Stimulated activated CD8-positive, alpha-beta memory T cell treated with anti-CD3 and anti-CD28 coated beads, Interleukin-7, amount 100 ng/mL, for 4 hours (primary cell): ENCODE measurements around the gene ELF5.

Experiments
- DNase-seq, 2 donors: peaks; one replicate each; pipeline ENCODE4 v3.0.0-alpha.2; 2020; ENCODE audit warnings: low read depth in 2 of 2

ELF5 gene

DNA sequence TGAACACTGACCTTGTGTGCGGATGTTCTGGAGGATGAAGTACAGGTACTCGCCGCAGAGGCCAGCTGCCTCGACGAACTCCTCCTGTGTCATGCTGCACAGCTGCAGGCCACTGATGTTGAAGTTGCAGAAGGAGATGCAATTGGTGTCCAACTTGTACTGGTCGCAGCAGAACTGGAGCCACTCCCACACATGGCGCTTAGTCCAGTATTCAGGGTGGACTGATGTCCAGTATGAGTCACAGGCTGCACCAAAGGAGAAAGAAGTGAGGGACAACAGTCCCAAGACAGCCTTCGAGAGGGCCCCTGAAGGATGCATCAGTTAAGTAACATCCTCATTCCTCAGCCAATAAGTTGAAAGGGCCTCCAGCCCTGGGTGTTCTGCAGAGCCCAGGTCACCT lies 20.1 kb downstream of the ELF5 start:
- no peak for DNase-seq

DNA sequence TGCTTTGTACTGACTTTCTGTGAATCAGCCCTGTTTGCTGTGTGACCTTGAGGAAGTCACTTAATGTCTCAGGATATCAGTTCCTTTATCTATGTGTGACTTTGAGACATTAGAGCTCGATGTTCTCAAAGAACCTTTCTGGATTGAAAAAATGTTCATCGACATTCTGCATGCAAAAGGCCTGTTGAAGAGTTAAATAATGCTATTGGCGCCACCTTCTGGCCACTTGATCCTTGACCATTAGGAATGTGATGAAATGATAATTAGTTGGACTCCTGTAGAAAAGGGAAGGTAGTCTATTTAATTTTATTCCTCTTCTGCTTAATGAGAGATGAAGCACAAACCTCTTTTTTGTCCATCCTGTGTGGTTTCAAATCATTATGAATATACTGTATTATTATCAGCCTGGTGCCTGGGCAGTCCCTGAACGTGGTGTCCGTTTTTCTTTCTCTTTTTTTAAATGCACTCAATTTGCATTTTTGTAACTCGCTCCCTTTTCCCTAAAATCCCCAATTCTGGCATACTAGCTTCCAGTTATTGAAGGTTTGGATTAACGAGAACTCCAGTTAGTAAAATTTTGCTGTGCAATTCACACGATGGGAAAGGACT lies 20.7 kb downstream of the ELF5 start:
- no peak for DNase-seq

DNA sequence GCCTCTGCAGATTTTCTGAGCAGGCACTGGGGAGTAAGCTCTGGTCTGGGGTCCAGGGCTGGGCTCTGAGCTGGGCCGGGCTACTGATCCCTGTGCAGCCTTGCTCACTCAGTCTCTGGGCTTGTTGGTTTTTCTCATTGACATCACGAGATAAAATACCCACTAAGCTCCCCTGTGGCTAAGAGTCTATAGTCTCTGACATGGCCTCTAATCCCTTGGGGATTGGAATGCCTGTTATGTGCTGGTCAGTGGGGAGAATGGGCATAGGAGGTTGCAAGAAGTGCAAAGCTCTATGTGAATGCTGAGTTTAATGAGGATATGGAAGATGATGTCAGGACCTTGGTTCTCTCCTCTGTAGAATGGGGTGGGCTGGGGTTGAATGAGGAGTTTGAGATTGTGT lies 23.3 kb downstream of the ELF5 start:
- DNase-seq, result no peak

DNA sequence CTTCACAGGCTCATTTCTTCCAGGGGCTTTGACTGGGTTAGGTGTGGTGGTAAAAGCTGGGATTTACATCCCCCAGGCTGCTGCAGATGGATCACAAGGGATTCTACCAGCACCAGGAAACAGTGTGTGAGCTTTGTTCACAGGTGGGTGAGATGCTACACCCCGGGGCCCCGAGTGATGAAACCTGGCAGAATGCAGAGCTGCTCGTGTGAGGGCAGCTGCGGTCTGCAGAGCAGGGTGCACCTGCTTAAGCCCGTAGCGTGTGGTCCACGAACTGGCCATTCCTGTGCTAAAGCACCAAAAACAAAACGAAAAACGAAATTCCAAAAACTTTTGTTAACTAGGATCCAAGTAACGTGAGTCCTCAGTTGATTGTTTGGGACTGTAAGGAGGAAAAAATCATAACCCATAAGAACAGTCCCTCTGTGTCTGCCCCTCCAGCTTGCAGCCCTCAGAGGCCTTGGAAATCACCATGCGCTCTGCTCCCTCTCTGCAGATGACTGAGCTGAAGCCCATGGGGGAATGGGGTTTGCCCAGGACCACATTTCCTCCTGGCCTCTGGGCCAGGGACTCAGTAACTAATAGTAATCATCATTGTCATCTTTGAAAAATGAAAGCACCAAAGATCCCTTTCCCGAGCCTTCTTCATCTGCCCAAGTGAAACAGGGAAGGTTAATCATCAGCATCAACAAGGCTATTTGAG lies 24.6 kb downstream of the ELF5 start:
- no peak for DNase-seq

DNA sequence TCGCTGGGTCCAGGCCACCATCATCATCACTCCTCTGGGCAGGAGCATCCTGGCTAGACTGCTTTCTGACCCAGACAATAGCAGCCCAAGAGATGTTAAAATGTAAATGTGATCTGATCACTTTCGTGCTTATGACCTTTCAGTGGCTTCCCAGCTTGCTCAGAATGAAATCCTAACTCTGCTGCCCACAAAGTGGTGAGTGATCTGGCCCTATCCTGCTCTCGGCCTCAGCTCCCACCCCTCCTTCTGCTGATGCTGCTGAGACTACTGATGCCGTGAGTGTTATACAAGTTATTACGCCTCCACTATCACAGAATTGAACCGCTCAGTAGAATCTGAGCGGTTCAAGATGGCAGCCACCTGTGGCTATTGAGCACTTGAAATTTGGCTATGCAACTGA lies 26.2 kb downstream of the ELF5 start:
- no peak for DNase-seq

DNA sequence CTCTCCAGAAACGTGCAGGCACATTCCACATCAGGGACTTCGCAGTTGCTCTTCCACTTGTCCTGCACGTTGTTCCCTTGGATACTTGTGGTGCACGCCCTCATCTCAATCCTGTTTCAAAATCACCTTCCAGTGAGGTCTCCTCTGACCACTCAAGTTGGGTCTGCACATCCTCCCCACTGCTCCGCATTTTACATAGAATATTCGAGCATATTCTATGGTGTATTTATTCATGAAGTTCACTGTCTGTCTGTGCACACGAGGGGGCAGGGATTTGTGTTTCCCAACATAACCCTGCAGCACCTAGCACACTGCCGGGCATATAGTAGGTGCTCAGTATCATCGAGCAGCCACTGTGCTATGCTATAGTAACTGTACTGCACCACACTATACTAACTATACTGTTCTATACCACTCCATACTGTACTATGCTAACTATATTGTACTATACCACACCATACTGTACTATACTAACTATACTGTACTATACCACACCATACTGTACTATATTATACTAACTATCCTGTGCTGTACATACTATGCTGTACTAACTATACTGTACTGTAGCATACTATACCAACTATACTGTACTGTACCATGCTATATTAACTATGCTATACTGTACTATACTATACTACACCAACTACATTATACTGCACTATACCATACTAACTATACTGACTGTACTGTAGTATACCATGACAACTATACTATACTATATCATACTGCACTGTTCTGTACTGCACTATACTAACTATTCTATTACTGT lies 30.3 kb downstream of the ELF5 start:
- DNase-seq, result no peak

DNA sequence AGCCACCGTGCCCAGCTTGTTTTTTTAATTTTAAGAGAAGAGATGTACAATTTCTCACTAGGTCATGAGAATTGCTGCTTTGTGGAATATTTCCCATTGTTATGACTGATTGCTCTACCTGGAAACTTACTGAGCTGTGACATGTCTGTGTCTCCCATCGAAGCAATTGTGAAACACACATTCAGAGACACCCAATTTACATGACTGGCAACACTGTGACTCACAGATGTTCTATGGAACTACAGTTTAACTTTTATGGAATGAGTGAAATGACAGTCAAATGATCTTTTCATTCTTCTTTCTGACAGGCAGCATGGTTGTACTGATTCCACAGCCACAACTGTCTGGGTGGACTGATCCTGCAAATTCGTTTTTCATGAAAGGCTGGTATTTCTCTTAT lies 32.3 kb downstream of the ELF5 start:
- no peak for DNase-seq

DNA sequence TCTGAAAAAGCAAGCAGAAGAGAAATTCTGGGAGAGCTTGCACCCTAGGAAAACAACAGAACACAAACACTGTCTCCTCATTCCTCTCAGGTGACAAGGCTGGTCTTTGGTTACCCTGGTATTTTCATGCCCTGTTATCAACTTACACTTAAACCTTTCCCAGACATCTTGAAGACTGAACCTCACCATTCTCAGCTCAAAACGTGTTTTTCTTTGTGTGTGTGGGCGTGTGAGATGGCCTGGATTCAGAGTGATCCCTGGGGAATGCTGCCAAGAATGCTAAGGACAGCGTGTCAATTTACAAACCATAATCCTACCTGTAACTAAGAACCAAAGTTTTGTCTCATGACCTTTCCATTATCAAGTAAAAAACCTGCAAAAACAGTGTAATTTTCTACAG lies 33.3 kb downstream of the ELF5 start:
- no peak for DNase-seq

DNA sequence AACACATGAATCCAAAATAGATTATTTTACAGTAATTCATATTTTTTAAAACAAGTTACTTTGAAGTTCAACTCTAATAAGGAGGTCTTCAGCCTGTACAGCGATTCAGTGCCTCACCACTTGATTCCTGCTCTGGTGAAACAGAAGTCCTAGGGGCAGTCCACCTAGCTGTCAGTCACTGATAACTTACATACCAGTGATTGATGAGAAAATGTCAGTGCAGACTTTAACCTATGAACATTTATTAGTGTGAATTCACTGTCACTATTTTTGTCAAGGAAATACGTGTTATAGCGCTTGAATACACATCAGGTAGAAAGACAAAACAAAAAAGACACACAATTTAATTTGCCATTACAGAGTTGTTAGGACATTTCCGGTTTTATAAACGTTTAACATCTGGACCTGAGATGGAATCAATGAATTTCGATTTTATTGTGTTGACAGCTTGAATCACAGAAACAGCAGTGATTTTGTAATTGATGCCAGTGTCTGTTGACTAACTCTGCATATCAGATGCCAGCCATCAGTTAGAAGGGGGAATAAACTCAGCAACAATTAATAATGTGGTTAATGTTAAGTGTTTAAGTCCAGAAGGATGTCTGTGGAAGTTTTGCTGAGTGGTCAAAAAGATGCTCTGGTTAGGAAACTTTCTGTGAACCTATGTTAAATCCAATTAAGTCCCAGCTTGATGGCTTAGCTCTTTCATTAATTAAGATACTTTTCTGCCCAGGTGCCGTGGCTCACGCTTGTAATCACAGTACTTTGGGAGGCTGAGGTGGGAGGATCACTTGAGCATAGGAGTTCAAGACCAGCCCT lies 34.5 kb downstream of the ELF5 start:
- no peak for DNase-seq

DNA sequence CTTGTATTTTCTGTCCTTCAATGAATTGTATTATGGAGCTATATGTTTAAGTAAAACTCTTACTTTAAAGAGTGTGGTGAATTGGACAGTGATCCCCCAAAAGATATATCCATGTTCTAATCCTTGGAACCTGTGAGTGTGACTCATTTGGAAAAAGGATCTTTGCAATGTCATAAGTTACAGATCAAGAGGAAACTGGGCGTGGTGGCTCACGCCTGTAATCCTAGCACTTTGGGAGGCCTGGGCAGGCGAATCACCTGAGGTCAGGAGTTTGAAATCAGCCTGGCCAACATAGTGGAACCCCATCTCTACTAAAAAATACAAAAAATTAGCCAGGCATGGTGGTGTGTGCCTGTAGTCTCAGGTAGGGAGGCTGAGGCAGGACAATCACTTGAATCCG lies 36.7 kb downstream of the ELF5 start:
- no peak for DNase-seq

DNA sequence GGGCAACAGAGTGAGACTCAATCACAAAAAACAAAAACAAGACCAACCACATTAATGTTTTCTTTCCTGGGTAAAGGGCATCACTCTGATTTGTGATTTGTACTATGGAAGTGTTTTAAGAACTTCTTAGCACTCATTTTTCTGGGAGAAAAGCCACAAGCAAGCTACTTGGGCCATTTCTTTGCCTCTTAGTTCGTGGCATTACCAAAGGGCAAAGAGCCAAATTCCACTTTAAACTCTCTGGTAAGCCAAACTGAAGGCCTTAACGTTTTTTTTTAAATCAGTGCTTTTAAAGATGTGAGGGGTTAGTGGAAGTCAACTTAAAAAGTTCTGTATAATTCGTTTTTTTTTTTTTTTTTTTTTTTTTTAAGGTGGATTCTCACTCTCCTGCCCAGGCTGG lies 37.9 kb downstream of the ELF5 start:
- no peak for DNase-seq

DNA sequence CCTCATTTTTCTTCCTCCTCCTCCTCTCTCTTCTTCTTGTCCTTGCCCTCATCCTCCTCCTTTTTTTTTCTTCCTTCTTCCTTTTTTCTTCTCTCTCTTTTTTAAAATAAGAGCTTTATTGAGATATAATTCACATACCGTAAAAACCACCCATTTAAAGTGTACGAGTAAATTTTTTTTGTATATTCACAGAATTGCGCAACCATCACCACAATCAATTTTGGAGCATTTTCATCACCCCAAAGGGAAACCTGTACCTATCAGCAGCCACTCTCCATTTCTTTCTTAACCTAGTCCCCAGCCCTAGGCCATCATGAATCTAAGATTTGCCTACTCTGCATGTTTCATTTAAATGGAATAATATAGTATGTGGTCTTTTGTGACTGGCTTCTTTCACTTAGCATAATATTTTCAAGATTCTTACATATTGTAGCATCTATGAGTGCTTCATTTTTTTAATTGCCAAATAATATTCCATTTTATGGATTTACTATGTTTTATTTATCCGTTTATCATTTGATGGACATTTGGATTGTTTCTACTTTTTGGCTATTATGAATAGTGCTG lies 39.9 kb downstream of the ELF5 start:
- no peak for DNase-seq

DNA sequence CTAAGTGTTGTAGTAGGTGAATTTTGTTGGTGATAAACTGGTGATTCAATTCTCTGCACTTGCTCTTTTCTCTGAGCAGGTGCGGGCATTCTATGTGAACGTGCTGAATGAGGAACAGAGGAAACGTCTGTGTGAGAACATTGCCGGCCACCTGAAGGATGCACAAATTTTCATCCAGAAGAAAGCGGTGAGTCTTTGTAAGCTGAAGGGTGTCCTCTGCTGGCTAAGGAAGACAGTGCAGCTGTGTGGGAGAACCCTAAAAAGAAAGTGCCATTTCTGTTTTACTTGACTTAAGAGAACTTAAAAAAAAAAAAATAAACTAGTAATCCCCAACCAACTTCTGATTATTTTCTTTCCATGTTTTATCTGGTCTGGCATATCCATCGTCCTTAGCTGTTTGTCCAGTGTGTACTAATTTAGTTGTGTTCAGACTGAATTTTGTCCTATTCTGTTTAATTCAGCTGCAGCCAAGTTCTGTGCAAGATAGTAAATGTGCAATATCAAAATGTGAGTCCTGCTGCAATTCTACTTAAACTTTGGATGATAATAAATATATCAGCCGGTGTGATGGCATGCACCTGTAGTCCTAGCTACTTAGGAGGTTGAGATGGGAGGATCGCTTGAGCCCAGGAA lies 45.3 kb downstream of the ELF5 start:
- no peak for DNase-seq

DNA sequence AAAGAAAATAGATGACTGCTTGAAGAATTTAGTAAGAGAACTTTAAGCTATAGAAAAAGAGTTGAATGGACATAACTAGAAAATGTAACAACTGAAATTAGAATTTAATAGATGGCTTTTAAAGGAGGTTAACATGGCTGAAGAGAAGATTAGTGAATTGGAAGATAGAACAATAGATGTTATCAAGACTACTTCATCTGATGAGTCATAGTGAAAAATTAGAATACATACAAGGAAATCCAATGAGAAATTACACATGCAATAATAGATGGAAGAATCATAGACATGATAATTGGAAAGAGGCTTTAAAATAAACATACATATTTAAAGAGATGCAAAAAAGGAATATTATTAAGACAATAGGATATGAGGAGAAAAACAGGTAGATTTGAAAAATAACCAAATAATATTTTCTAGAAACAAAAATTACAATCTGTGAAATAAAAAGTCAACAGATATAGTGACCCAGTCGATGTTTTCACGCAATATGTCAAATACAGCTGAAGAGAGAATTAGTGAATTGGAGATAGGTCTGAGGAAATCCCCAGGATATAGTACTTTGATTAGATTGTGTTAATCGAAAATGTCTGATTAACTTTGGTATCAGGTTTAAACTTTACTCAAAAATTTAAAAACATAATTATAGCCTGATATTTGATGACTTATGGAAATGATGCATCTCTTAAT lies 46.6 kb downstream of the ELF5 start:
- DNase-seq, result no peak

DNA sequence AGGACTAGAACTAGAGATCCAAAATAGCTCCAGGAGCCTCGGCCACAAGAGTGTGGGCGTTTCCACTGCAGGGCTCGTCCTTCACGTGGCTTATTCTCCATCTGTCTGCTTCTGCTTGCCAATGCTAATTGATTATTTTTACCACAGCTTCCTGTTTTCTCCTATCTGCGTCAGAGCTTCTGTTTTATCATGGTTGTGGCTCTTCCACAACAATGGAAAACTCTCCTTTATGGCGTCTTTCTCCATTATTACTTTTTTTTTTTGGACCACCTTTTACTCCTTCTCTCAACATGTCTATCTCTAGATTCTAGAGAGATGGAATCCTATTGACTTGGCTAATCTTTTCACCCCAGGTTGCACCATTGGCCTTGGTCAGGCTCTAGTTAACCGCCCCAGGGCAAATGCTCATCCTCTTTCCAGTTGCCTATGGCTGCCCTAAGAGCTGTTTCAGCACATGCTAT lies 49.0 kb downstream of the ELF5 start:
- no peak for DNase-seq

DNA sequence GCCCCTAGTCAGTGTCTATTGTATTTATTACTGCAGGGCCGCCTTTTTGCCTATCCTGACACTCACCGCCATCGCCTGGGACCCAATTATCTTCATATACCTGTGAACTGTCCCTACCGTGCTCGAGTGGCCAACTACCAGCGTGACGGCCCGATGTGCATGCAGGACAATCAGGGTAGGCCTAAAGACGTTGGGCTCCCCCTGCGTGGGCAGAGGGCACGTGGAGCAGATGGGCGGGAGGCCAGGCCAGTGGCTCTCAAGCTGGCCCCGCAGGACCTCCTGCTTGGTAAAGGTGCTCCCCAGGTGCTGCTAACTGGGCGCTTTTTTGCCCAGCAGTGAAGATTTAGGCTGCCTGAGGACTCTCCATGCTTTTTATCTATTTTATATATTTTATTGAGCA lies 52.4 kb downstream of the ELF5 start:
- DNase-seq, result no peak

DNA sequence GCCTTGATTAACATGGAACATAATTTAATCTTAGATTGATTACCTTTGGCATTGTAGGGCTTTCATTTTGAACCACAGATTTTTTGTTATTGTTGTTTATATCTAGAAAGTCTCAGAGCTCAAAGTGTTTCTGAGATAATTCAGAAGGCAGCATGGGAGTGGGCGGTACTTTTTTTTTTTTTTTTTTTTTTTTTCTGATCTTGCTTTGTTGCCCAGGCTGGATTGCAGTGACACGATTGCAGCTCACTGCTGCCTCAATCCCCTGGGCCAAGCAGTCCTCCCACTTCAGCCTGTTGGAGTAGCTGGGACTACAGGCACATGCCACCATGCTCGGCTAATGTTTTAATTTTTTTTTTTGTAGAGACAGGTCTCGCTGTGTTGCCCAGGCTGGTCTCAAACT lies 53.3 kb downstream of the ELF5 start:
- DNase-seq, result no peak

DNA sequence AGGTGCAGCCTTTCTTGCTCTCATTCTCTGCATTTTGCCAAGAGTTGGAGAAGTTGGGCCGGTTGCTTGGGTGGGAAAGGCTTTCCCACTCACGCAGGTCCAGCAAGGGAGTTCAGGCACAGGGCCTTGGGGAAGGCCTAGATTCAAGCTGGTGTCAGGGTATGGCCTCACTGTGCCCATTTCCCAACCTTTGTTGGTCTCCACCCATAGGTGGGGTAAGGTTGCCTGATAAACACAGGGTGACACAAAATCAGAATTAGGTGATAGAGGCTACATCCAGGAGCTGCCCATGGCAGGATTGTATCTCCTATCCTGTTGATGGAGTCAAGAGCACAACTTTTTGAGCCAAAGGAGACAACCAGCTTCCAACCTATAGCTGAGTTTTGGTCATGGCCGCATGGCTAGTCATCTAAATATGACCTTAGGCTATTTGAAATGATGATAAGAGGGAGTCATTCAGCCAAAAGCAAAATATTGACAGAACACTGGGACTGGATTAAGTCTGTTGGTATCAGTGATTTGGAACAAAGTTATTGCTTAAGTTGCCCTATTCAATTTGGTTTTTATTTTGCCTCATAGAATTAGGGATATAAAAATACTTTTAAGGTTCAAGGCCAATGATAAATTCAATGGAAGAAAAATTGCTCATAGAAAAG lies 54.0 kb downstream of the ELF5 start:
- no peak for DNase-seq

DNA sequence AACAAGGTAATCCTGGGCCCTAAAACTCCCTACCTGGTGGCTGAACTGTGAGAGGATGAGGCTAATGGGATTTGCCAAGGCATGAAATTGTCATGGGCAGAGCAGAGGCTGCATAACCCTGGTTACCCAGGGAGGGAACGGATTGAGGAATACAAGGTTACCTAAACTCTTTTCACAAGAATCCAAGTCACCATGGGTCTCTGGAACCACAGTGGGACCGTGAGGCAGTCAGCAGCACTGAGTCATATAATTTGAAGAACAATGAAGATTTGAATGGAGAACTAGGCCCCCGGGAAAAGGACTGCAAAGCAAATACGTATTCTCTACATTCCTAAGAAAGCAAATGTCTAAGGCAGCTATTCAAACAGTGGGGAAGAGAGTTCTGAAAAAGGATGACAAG lies 55.1 kb downstream of the ELF5 start:
- DNase-seq, result no peak

DNA sequence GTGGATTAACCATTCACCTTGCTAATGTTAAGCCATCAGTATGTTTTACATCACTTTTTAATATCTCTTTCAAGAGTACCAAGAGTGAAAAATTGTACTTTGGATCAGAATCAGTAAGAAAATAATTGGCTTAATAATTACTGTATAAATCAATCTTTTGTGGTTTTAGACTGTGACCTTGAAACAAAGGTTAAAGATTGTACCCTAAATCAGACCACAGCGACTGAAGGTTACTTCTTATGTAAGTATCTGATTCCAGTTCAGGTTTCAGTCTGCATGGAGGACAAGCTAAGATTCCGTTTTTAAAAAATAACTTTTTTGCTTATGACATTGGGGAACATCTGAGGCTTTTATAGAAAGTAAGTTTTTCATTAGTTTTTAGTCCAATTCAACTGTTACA lies 56.0 kb downstream of the ELF5 start:
- DNase-seq, result no peak
